Common myeloid progenitor, CD34-positive (primary cell): ENCODE results near the gene HOXB1.

ENCODE experiments used
- CTCF ChIA-PET: fragments of 350-600 bp; sonication (Branson Sonifier 250); formaldehyde crosslinking; loops from one replicate; lab custom pipeline; 2021; ENCODE audit warnings: antibody characterized with exemption; lab: Charles Lee
- POLR2A ChIA-PET: fragments of 350-600 bp; sonication (Branson Sonifier 250); formaldehyde crosslinking; loops from one replicate; lab custom pipeline; 2021; ENCODE audit warnings: antibody characterized with exemption; lab: Charles Lee
- DNase-seq, 3 donors: peaks; one replicate each; pipeline versions ENCODE4 v3.0.0 to v3.0.0-alpha.2; 2013
- H3K27ac ChIP-seq, 2 experiments: 1 replicate in 1 of 2; 2 replicates in 1 of 2; pipeline ENCODE4 v1.7.0; 2013; ENCODE audit warnings: inconsistent platforms in 2 of 2, low read length in 2 of 2, mild to moderate bottlenecking in 2 of 2, low read depth in 1 of 2, moderate library complexity in 1 of 2; ENCODE audit not compliant: severe bottlenecking in 2 of 2, insufficient read depth in 1 of 2, poor library complexity in 1 of 2
- H3K27me3 ChIP-seq, 5 experiments: replicated peaks in 2 of 5; 1 replicate in 3 of 5; 2 replicates in 2 of 5; pipeline versions ENCODE4 v1.6.1 to v1.7.0; 2013; ENCODE audit warnings: low read length in 4 of 5, mild to moderate bottlenecking in 2 of 5, moderate library complexity in 2 of 5, inconsistent platforms in 1 of 5; ENCODE audit not compliant: insufficient read depth in 5 of 5, control insufficient read depth in 4 of 5
- H3K36me3 ChIP-seq, 4 experiments: 1 replicate in 2 of 4; 2 replicates in 2 of 4; pipeline versions ENCODE4 v1.6.1 to v1.7.0; 2013; ENCODE audit warnings: low read length in 3 of 4, control low read depth in 1 of 4, mild to moderate bottlenecking in 1 of 4; ENCODE audit not compliant: control insufficient read depth in 4 of 4, insufficient read depth in 4 of 4
- H3K4me1 ChIP-seq, 4 experiments: 1 replicate in 3 of 4; 2 replicates in 1 of 4; pipeline versions ENCODE4 v1.6.1 to v1.7.1; 2013; ENCODE audit warnings: low read length in 3 of 4, mild to moderate bottlenecking in 3 of 4, control low read depth in 1 of 4, inconsistent platforms in 1 of 4, moderate library complexity in 1 of 4; ENCODE audit not compliant: control insufficient read depth in 4 of 4, insufficient read depth in 4 of 4; ENCODE audit errors: control extremely low read depth in 1 of 4
- H3K4me3 ChIP-seq, 7 experiments: 1 replicate in 4 of 7; 2 replicates in 3 of 7; pipeline versions ENCODE4 v1.5.1 to v1.7.0; 2013; ENCODE audit warnings: mild to moderate bottlenecking in 7 of 7, low read length in 6 of 7, moderate library complexity in 6 of 7, inconsistent platforms in 2 of 7, low read depth in 2 of 7, control low read depth in 1 of 7; ENCODE audit not compliant: insufficient read depth in 4 of 7, control insufficient read depth in 1 of 7; ENCODE audit errors: extremely low read depth in 1 of 7
- H3K9me3 ChIP-seq, 5 experiments: 1 replicate in 4 of 5; 2 replicates in 1 of 5; pipeline versions ENCODE4 v1.6.1 to v1.7.1; 2013; ENCODE audit warnings: low read length in 4 of 5, mild to moderate bottlenecking in 2 of 5, inconsistent platforms in 1 of 5, low read depth in 1 of 5, moderate library complexity in 1 of 5; ENCODE audit not compliant: control insufficient read depth in 4 of 5, insufficient read depth in 2 of 5; ENCODE audit errors: control extremely low read depth in 1 of 5
- WGBS: methylation state at CpG from one replicate; pipeline ENCODE4 v1.1.5; 2013; ENCODE audit not compliant: insufficient coverage; 5-methylcytosine and 5-hydroxymethylcytosine counted together

HOXB1 gene

DNA sequence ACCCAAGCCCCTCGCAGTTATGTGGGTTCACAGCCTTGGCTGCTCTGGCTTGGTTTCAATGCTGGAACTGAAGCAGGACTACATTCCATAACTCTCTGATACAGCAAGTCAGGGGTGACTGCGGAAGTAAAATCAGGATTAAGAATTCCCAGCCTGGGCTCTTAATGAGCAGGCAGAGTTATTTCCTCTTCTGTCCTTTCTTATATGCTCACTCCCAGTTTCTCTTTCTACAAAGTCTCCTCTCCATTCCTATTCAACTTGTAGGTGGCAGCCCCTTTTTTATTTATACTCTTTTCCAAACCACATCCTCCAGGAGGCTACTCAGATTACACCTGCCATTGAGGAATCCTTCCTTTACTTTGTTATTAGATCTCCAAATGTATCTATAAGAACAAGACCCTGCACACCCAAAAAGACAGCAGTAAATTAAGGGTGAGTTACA, 40.3 kb downstream of the HOXB1 start:
- Histone ChIP-seq H3K27ac (no peak overlapping the region), H3K4me1 (peaks cover 4 to 73% (median 51%) of the 10 kb centered on the region in 4 experiments), H3K27me3 (no peaks in the 10 kb centered on the region), H3K36me3 (no peaks in the 10 kb centered on the region), H3K4me3 (no peak overlapping the region), H3K9me3 (no peaks in the 10 kb centered on the region)
- ChIA-PET POLR2A (interaction anchor here (0.6 kb wide), 1 partner anchor 156 kb away, joined by 3 read pairs; no protein-coding TSS in a partner anchor), CTCF (interaction anchor here (2.8 kb wide), 1 partner anchor 14 kb away, joined by 19 read pairs; no protein-coding TSS in a partner anchor)
- 88% methylated on average over 2 of the region's 2 CpGs for WGBS
- DNase-seq: no peak

DNA sequence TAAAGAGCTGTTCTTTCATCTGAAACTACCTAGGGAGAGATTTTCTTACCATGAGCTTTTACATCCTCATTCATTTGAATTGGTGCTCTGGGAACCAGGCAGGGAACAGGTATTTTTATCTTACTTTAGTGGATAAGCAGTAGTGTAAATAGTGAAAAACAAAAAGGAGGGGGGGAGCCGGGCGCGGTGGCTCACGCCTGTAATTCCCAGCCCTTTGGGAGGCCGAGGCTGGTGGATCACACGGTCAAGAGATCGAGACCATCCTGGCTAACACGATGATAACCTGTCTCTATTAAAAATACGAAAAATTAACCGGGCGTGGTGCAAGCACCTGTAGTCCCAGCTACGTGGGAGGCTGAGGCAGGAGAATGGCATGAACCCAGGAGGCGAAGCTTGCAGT, 41.0 kb downstream of the HOXB1 start:
- H3K9me3 ChIP-seq: no peaks in the 10 kb centered on the region
- ChIA-PET POLR2A (no interaction called here), CTCF (interaction anchor here (1.4 kb wide), 1 partner anchor 103 kb away, joined by 3 read pairs; no protein-coding TSS in a partner anchor)
- H3K4me3 ChIP-seq: no peak overlapping the region
- no peak overlapping the region for H3K27ac ChIP-seq
- WGBS: 96% methylated on average over 13 of the region's 13 CpGs
- DNase-seq: no peak
- H3K36me3 ChIP-seq: no peaks in the 10 kb centered on the region
- H3K27me3 ChIP-seq: no peaks in the 10 kb centered on the region
- peaks cover 4 to 78% (median 53%) of the 10 kb centered on the region in 4 experiments for H3K4me1 ChIP-seq

DNA sequence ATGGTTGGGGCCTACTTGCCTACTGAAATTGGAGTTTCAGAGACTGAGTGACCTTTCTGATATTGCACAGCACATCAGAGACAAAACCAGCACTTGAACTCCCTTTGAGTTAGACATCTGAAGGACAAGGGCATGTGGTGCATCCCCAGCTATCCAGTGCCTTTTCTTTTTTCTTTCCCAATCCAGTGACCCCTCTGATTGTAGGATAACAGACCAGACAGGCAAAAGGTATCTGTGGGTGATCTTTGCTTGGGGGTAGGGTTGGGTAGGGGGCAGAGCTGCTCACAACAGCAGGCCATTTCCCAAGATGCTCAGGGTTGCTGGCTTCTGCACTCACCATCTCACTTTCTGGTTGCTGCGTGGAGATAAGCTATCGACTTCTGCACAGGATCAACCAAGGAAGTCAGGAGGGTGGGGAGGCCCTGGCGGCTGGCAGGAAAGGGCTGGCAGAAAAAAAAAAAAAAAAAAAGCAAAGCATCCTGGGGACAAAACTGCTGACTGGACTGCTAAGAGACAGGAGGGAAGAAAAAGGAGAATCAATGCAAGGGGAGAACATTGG, 42.2 kb downstream of the HOXB1 start:
- Histone ChIP-seq H3K27me3 (no peaks in the 10 kb centered on the region), H3K4me3 (peak overlapping the region in 2 of 7 experiments; percentile 14 to 15), H3K4me1 (peaks cover 15 to 90% (median 63%) of the 10 kb centered on the region in 4 experiments), H3K36me3 (no peaks in the 10 kb centered on the region), H3K27ac (no peak overlapping the region), H3K9me3 (no peaks in the 10 kb centered on the region)
- DNase-seq: peak; percentile 90 to 96 (median 94)
- ChIA-PET POLR2A (interaction anchor here (0.7 kb wide), 1 partner anchor 58 kb away, joined by 3 read pairs; no protein-coding TSS in a partner anchor), CTCF (interaction anchor here (0.6 to 1.5 kb wide), 5 partner anchors 17 to 109 kb away, joined by 3 to 4 read pairs (median 3); no protein-coding TSS in a partner anchor)
- WGBS: 0% methylated on average over 3 of the region's 3 CpGs

DNA sequence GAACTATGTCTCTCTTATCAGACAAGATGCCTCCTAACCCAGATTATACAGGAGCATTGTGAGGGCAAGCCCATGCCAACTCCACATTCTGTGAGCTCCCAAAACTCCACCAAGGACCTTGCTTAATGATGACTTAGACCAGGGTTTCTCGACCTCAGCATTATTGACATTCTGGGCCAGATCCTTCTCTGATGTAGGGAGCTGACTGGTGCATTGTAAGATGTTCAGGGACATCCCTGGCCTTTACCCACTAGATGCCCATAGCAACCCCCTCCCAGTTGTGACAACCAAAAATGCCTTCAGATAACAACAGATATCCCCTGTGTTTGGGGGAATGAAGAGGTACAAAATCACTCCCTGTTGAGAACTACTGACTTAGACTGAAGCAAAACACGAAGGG, 43.6 kb downstream of the HOXB1 start:
- DNase-seq: no peak
- ChIA-PET CTCF (interaction anchor here (1.0 to 1.5 kb wide), 5 partner anchors 9 to 93 kb away, joined by 3 to 4 read pairs (median 4); no protein-coding TSS in a partner anchor), POLR2A (no interaction called here)
- H3K4me1 ChIP-seq: peaks cover 15 to 91% (median 65%) of the 10 kb centered on the region in 4 experiments
- WGBS: 100% methylated on average over 1 of the region's 2 CpGs
- H3K4me3 ChIP-seq: no peak overlapping the region
- no peak overlapping the region for H3K27ac ChIP-seq
- no peaks in the 10 kb centered on the region for H3K36me3 ChIP-seq
- H3K9me3 ChIP-seq: no peaks in the 10 kb centered on the region
- no peaks in the 10 kb centered on the region for H3K27me3 ChIP-seq

DNA sequence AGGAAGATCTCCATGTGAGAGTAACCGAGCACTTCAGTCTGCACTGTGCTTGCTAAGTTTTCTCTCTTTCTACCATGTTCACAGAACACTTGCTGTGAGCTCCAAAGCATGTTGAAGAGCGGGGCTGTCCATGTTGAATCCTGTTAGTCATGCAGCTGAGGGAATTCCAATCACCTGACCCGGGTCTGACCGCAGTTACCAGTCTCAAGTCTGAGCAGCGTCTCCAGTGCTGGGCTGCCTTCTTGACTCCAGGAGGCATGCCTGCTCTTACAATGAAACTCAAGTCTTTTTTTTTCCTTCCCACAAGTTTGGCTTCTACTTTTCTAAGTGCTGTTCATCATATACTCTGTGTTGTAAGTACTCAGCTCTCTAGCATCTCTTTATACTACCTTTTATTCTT, 44.3 kb downstream of the HOXB1 start:
- Histone ChIP-seq H3K9me3 (no peaks in the 10 kb centered on the region), H3K27me3 (no peaks in the 10 kb centered on the region), H3K27ac (no peak overlapping the region), H3K4me1 (peaks cover 11 to 88% (median 60%) of the 10 kb centered on the region in 4 experiments), H3K36me3 (no peaks in the 10 kb centered on the region), H3K4me3 (no peak overlapping the region)
- ChIA-PET POLR2A (no interaction called here), CTCF (interaction anchor here (0.9 to 1.5 kb wide), 5 partner anchors 10 to 131 kb away, joined by 3 to 6 read pairs (median 4); no protein-coding TSS in a partner anchor)
- peak in 1 of 3 donors; percentile 35 for DNase-seq
- WGBS: 77% methylated on average over 4 of the region's 5 CpGs

DNA sequence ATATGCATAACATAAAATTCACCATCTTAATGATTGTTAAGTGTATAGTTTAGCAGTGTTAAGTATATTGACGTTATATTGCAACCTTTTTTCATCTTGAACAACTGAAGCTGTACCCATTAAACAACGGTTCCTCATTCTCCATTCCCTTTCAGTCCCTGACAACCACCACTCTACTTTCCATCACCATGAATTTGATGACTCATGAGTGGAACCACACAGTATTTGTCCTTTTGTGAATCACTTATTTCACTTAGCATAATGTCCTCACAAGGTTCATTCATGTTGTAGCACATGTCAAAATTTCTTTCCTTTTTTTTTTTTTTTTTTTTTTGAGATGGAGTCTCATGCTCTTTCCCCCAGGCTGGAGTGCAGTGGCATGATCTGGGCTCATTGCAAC, 46.0 kb downstream of the HOXB1 start:
- WGBS: 11% methylated on average over 1 of the region's 2 CpGs
- POLR2A ChIA-PET: no interaction called here
- Histone ChIP-seq H3K9me3 (no peaks in the 10 kb centered on the region), H3K4me3 (no peak overlapping the region), H3K27me3 (no peaks in the 10 kb centered on the region), H3K27ac (no peak overlapping the region), H3K36me3 (no peaks in the 10 kb centered on the region), H3K4me1 (peaks cover 11 to 80% (median 56%) of the 10 kb centered on the region in 4 experiments)
- DNase-seq: peak; percentile 65 to 95 (median 93)
- CTCF ChIA-PET: interaction anchor here (1.1 to 2.2 kb wide), 2 partner anchors 19 to 62 kb away, joined by 3 to 5 read pairs; no protein-coding TSS in a partner anchor

DNA sequence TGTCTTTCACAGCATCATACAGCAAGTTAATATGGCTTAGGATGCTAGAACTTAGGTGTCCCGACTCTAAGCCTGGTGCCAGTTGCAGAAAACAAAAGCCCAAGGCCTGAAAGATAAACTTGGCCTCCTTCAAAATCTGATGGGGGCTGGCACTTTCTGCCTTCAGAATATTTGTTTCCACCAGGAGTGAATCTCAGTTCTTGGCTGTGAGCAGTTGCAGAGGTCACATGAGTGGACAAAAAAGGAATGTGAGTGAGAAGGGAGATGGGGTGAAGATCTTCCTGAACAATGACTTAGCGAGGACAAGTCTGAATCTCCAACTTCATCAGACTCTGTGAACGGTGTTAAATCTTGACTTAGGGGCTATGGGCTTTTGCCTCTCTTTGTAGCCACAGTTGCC, 46.6 kb downstream of the HOXB1 start:
- H3K4me3 ChIP-seq: no peak overlapping the region
- peak in 1 of 3 donors; percentile 25 for DNase-seq
- H3K36me3 ChIP-seq: no peaks in the 10 kb centered on the region
- H3K4me1 ChIP-seq: peaks cover 11 to 77% (median 53%) of the 10 kb centered on the region in 4 experiments
- WGBS: 93% methylated on average over 3 of the region's 3 CpGs
- no peaks in the 10 kb centered on the region for H3K9me3 ChIP-seq
- ChIA-PET POLR2A (interaction anchor here (1.1 kb wide), 1 partner anchor 44 kb away, joined by 3 read pairs; no protein-coding TSS in a partner anchor), CTCF (interaction anchor here (1.5 to 2.2 kb wide), 3 partner anchors 12 to 62 kb away, joined by 3 to 5 read pairs (median 4); no protein-coding TSS in a partner anchor)
- no peaks in the 10 kb centered on the region for H3K27me3 ChIP-seq
- H3K27ac ChIP-seq: no peak overlapping the region
